HFF-Myc (cell line): ENCODE results near the gene HDAC4.
"Not testable (repeated sequence)": the region's sequence is repeated elsewhere in the genome, so short reads cannot be mapped to it uniquely, and the experiment has no call there.

Experiments
- DNase-seq: peaks from one replicate; pipeline ENCODE4 v3.0.0-alpha.2; 2011; ENCODE audit warnings: low read depth; ENCODE audit errors: extremely low read depth
- H3K4me3 ChIP-seq: replicated peaks from 2 replicates; pipeline ENCODE4 v1.5.1; 2011; ENCODE audit warnings: low read depth, mild to moderate bottlenecking, control low read depth, low read length
- CTCF ChIP-seq: IDR thresholded peaks from 2 replicates; pipeline ENCODE4 v1.5.1; 2012; ENCODE audit warnings: mild to moderate bottlenecking, low read depth, low read length, control low read depth; ENCODE audit errors: missing control alignments

HDAC4 gene

GRCh38 chr2:239072786-239073185 is 328.0 kb downstream of the HDAC4 start:
- no peak overlapping the region for H3K4me3 ChIP-seq
- TF ChIP-seq CTCF = no peak
- no peak for DNase-seq

- H3K4me3 ChIP-seq = no peak overlapping the region
- no peak for DNase-seq
- no peak for TF ChIP-seq CTCF
Measured at GRCh38 chr2:239070466-239070865, 330.4 kb downstream of the HDAC4 start.

- not testable (repeated sequence) for H3K4me3 ChIP-seq, DNase-seq
Measured at GRCh38 chr2:239069362-239070333, 331.2 kb downstream of the HDAC4 start.

- TF ChIP-seq CTCF = no peak
- H3K4me3 ChIP-seq = no peak overlapping the region
- DNase-seq = no peak
Measured at GRCh38 chr2:239068411-239068810, 332.4 kb downstream of the HDAC4 start.

GRCh38 chr2:239067196-239067865 is 333.5 kb downstream of the HDAC4 start:
- TF ChIP-seq CTCF = no peak
- H3K4me3 ChIP-seq = no peak overlapping the region
- DNase-seq = no peak

GRCh38 chr2:239066597-239066996 is 334.2 kb downstream of the HDAC4 start:
- TF ChIP-seq CTCF = no peak
- H3K4me3 ChIP-seq = no peak overlapping the region
- DNase-seq = no peak

GRCh38 chr2:239065962-239066361 is 334.9 kb downstream of the HDAC4 start:
- no peak overlapping the region for H3K4me3 ChIP-seq
- no peak for TF ChIP-seq CTCF
- DNase-seq = no peak
